ENCODE results near the gene PPP1R3F.

Gene PPP1R3F, protein sequence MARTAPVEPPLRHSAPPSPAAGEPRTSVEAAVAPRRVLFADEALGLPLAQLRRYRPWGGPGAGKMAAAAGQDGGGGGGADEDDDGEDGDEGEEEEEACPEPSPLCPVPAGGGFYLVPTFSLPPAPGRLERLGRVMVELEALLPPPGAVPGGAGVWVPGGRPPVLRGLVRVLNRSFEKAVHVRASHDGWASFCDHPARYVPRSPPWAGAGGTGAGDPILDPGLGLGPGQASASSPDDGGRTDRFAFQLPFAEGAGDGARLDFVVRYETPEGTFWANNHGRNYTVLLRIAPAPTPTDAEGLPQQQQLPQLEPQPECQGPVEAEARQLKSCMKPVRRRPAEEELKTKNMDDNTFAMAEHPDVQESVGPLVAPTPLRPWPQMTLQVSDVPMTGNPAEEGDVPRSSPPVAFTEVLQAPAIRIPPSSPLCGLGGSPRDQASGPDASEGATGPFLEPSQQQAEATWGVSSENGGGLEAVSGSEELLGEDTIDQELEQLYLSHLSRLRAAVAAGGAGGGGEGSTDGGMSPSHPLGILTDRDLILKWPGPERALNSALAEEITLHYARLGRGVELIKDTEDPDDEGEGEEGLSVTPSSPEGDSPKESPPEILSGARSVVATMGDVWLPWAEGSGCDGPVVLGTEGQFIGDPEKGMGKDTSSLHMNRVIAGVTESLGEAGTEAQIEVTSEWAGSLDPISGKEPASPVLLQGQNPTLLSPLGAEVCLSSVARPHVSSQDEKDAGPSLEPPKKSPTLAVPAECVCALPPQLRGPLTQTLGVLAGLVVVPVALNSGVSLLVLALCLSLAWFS

DNA sequence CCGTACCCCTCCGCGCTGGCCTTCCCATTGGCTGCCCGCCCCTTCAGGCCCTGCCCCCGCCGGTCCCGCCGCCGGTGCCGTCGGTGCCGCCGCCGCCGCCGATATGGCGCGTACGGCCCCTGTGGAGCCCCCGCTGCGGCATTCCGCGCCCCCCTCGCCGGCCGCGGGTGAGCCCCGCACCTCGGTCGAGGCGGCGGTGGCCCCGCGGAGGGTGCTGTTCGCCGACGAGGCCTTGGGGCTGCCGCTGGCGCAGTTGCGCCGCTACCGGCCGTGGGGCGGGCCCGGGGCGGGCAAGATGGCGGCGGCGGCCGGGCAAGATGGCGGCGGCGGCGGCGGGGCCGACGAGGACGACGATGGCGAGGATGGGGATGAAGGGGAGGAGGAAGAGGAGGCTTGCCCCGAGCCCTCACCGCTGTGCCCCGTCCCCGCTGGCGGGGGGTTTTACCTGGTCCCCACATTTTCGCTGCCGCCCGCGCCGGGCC is at the start of gene PPP1R3F:
Gene PPP1R3F, plus strand, starts transcription at position 27 of the 482 bp plus-strand sequence. Its CDS starts 77 bp downstream, at position 104.
- Histone ChIP-seq H3K9me3 (ENCODE audit: control insufficient read depth, low read depth, low read length) (peaks cover 5% of the 10 kb centered on the region), H3K27ac (ENCODE audit: low read length) (peak within 1 kb of the TSS; percentile 86), H3K36me3 (ENCODE audit: control insufficient read depth, low read depth, low read length) (no peaks in the 10 kb centered on the region), H3K4me1 (ENCODE audit: control insufficient read depth, low read depth, low read length) (peaks cover 4% of the 10 kb centered on the region), H3K9ac (ENCODE audit: low read length) (peak within 1 kb of the TSS; percentile 78), H3K4me3 (ENCODE audit: low read length) (peak within 1 kb of the TSS; percentile 67), H3K27me3 (ENCODE audit: control insufficient read depth, insufficient read depth, low read length) (no peaks in the 10 kb centered on the region)

DNA sequence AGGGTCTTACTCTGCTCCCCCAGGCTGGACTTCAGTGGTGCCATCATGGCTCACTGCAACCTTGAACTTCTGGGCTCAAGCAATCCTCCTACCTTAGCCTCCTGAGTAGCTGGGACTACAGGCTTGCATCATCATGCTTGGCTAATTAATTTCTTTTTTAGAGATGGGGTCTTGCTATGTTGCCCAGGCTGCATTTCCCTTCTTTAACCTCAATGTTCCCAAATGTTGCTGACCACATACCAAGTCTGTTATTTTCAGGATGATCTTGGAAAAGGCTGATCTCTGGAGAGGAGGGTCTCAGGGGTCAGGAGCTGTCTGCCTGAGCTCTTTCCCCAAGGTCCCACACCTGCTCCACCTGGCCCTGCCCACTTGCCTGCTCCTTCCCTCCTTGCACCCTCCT is 49.5 kb upstream of the PPP1R3F start:
- no peak overlapping the region for H3K27ac ChIP-seq (ENCODE audit: low read length)

DNA sequence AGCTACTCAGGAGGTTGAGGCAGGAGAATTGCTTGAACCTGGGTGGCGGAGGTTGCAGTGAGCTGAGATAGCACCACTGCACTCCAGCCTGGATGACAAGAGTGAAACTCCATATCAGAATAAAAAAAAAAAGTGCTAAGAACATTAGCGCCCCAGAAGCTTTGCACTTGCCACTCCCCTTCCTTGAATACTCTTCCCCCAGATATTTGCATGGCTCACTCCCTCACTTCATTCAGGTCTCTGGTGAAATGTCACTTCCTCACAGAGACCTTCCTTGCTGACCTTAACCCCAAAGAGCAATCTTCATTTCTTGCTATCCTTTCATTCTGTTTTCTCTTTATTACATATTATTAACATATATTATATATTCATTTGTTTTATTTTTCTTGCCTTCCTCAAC is 47.7 kb upstream of the PPP1R3F start:
- Histone ChIP-seq H3K4me3 (ENCODE audit: low read length) (no peak overlapping the region), H3K27me3 (ENCODE audit: control insufficient read depth, insufficient read depth, low read length) (no peaks in the 10 kb centered on the region), H3K9ac (ENCODE audit: low read length) (no peak overlapping the region), H3K9me3 (ENCODE audit: control insufficient read depth, low read depth, low read length) (peaks cover 5% of the 10 kb centered on the region), H3K36me3 (ENCODE audit: control insufficient read depth, low read depth, low read length) (no peaks in the 10 kb centered on the region), H3K27ac (ENCODE audit: low read length) (no peak overlapping the region), H3K4me1 (ENCODE audit: control insufficient read depth, low read depth, low read length) (no peaks in the 10 kb centered on the region)

More for the DNA sequence above, 49.5 kb upstream of the PPP1R3F start:
- Histone ChIP-seq H3K36me3 (ENCODE audit: control insufficient read depth, low read depth, low read length) (no peaks in the 10 kb centered on the region), H3K9me3 (ENCODE audit: control insufficient read depth, low read depth, low read length) (peaks cover 3% of the 10 kb centered on the region), H3K9ac (ENCODE audit: low read length) (no peak overlapping the region), H3K27me3 (ENCODE audit: control insufficient read depth, insufficient read depth, low read length) (no peaks in the 10 kb centered on the region), H3K4me3 (ENCODE audit: low read length) (no peak overlapping the region), H3K4me1 (ENCODE audit: control insufficient read depth, low read depth, low read length) (no peaks in the 10 kb centered on the region)

DNA sequence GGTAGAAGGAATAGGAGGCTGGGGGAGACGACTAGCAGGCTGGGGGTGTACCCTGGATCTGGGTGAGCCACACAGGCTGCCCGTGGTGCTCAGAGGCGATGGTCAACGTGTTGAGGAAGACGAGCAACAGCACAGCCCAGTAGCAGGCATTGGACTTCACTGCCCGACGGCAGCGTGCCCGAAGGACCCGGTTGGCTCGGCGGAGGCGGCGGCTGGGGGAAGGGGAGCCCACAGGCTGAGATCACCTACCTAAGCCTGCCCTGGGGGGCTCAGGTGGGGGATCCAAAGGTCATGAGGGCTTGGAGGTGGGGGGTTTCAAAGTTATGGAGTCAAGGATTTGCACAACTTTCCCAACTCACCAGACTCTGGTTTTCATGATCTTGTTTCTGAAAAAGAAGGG is 43.7 kb upstream of the PPP1R3F start:
- Histone ChIP-seq H3K9me3 (ENCODE audit: control insufficient read depth, low read depth, low read length) (peaks cover 5% of the 10 kb centered on the region), H3K4me3 (ENCODE audit: low read length) (no peak overlapping the region), H3K36me3 (ENCODE audit: control insufficient read depth, low read depth, low read length) (no peaks in the 10 kb centered on the region), H3K4me1 (ENCODE audit: control insufficient read depth, low read depth, low read length) (no peaks in the 10 kb centered on the region), H3K27ac (ENCODE audit: low read length) (no peak overlapping the region), H3K9ac (ENCODE audit: low read length) (no peak overlapping the region), H3K27me3 (ENCODE audit: control insufficient read depth, insufficient read depth, low read length) (no peaks in the 10 kb centered on the region)

DNA sequence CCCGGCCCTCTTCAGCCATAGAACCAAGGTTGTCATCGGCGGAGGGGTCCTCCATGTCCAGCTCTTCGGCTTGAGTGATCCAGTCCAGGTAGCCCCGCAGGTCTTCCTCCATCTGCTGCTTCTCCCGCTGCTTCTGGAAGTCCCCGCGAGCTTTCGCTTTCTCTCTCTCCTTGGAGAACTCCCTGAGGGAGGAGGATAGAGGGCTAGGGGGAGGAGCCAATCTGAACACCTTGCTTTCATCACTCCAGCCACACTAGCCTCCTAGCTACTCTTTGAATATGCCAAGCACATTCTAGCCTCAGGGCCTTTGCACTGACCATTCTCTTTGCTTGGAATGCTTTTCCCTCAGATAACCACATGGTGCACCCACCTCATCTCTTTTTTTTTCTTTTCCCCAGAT is 42.6 kb upstream of the PPP1R3F start:
- no peak overlapping the region for H3K9ac ChIP-seq (ENCODE audit: low read length)
- peaks cover 3% of the 10 kb centered on the region for H3K4me1 ChIP-seq (ENCODE audit: control insufficient read depth, low read depth, low read length)
- H3K36me3 ChIP-seq (ENCODE audit: control insufficient read depth, low read depth, low read length) = no peaks in the 10 kb centered on the region
- no peak overlapping the region for H3K27ac ChIP-seq (ENCODE audit: low read length)
- H3K27me3 ChIP-seq (ENCODE audit: control insufficient read depth, insufficient read depth, low read length) = no peaks in the 10 kb centered on the region
- H3K4me3 ChIP-seq (ENCODE audit: low read length) = no peak overlapping the region
- H3K9me3 ChIP-seq (ENCODE audit: control insufficient read depth, low read depth, low read length) = peaks cover 8% of the 10 kb centered on the region

DNA sequence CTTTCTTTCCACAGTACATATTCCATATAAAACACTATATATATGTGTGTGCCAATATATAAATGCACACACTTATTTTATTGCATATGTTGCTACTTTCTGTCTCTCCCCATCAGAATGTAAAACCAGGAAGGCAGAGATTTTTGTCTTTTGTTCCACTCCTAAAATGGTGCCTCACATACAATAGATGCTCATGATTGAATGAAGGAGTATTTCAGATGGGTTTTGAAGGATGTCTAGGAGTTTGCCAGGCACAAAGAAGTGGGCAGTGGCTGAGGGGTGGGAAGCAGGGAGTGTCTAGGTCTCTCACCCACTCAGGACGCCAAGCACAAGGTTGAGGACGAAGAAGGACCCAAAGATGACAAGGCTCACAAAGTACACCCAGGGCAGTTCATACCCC is 41.9 kb upstream of the PPP1R3F start:
- H3K36me3 ChIP-seq (ENCODE audit: control insufficient read depth, low read depth, low read length) = no peaks in the 10 kb centered on the region
- H3K9ac ChIP-seq (ENCODE audit: low read length) = no peak overlapping the region
- no peaks in the 10 kb centered on the region for H3K27me3 ChIP-seq (ENCODE audit: control insufficient read depth, insufficient read depth, low read length)
- H3K4me1 ChIP-seq (ENCODE audit: control insufficient read depth, low read depth, low read length) = peaks cover 3% of the 10 kb centered on the region
- peaks cover 12% of the 10 kb centered on the region for H3K9me3 ChIP-seq (ENCODE audit: control insufficient read depth, low read depth, low read length)
- H3K4me3 ChIP-seq (ENCODE audit: low read length) = no peak overlapping the region
- H3K27ac ChIP-seq (ENCODE audit: low read length) = no peak overlapping the region

DNA sequence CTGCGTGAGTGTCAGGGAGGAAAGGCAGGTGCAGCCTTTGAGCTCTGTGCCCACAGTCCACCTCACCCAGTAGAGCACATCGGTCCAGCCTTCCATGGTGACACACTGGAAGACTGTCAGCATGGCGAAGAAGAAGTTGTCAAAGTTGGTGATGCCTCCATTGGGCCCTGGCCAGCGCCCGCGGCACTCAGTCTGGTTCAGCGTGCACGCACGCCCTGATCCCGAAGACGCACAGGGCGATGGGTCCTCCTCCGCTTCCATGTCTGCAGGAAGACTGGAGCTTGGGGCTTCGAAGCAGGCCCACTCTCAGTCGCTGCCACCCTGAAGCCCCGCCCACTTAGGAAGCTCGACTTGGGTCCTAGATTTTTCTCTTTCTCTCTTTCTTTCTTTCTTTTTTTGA is 41.4 kb upstream of the PPP1R3F start:
- Histone ChIP-seq H3K36me3 (ENCODE audit: control insufficient read depth, low read depth, low read length) (no peaks in the 10 kb centered on the region), H3K9ac (ENCODE audit: low read length) (no peak overlapping the region), H3K4me1 (ENCODE audit: control insufficient read depth, low read depth, low read length) (peaks cover 3% of the 10 kb centered on the region), H3K4me3 (ENCODE audit: low read length) (no peak overlapping the region), H3K27ac (ENCODE audit: low read length) (no peak overlapping the region), H3K9me3 (ENCODE audit: control insufficient read depth, low read depth, low read length) (peaks cover 12% of the 10 kb centered on the region), H3K27me3 (ENCODE audit: control insufficient read depth, insufficient read depth, low read length) (no peaks in the 10 kb centered on the region)

DNA sequence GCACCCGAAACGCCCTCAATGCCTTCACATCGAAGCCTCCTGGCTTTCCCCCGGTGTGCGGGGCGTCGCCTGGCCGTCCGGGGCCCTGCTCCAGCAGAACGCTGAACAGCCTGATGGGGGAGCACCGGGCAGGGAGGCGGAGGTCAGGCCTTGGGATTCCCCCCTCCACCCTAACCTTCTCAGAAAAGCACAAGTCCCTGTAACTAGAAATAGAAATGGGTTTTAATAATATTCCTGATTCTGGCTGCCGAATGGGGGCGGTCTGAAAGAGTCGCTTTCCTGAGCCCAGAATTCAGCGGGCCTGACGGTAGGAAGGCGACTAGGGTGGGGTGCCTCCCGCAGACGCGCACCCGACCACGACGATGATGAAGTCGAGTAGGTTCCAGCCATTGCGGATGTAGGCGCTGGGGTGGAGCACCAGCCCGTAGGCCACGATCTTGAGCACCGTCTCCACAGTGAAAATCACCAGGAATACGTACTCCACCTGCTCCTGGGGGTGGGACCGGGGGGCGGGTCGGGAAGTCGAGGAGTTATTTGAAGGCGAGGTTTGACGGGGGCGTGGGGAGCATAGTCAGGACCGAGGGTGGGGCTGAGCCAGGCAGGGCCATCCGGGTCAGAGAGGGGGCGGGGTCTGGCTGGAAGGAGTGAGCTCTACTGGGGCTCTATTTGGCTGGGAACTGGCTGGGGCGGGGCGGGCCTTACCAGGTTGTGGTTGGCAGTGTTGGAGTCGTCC is 38.9 kb upstream of the PPP1R3F start:
- H3K9me3 ChIP-seq (ENCODE audit: control insufficient read depth, low read depth, low read length) = peaks cover 6% of the 10 kb centered on the region
- H3K36me3 ChIP-seq (ENCODE audit: control insufficient read depth, low read depth, low read length) = no peaks in the 10 kb centered on the region
- H3K9ac ChIP-seq (ENCODE audit: low read length) = no peak overlapping the region
- H3K4me1 ChIP-seq (ENCODE audit: control insufficient read depth, low read depth, low read length) = peaks cover 3% of the 10 kb centered on the region
- peak overlapping the region; percentile 61 for H3K4me3 ChIP-seq (ENCODE audit: low read length)
- H3K27me3 ChIP-seq (ENCODE audit: control insufficient read depth, insufficient read depth, low read length) = no peaks in the 10 kb centered on the region
- H3K27ac ChIP-seq (ENCODE audit: low read length) = no peak overlapping the region

DNA sequence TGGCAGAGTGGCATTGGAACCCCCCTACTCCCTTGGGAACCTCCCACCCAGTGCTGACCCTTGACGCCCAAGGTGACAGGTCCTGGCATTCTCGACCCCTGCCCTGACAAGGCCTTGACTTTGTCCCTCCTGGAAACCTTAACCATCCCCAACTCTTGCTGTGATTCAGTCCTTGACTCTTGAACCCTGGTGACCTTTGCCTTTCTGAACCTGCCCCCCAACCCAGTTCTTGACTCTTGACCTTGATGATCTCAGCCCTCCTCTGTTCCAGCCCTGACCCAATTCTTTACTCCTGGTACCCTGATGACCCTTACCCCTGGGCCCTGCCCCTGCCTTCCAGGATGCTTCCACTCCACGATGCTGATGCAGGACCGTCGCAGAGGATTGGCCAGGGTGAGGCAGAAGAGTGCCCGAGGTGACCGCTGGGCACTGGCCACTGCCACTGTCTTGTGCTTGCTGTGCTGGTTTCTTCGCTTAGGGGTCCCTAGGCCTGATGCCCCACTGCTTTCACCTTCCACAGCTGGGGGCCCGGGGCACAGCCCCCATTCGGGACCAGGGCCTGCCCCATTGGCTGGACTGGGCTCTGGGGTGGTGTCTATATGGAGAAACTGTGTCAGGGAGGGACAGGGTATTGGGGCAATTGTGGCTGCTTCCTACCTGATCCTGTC is 38.1 kb upstream of the PPP1R3F start:
- H3K36me3 ChIP-seq (ENCODE audit: control insufficient read depth, low read depth, low read length) = no peaks in the 10 kb centered on the region
- no peaks in the 10 kb centered on the region for H3K27me3 ChIP-seq (ENCODE audit: control insufficient read depth, insufficient read depth, low read length)
- no peak overlapping the region for H3K27ac ChIP-seq (ENCODE audit: low read length)
- H3K4me1 ChIP-seq (ENCODE audit: control insufficient read depth, low read depth, low read length) = peaks cover 3% of the 10 kb centered on the region
- no peak overlapping the region for H3K9ac ChIP-seq (ENCODE audit: low read length)
- H3K4me3 ChIP-seq (ENCODE audit: low read length) = peak overlapping the region; percentile 61
- peaks cover 6% of the 10 kb centered on the region for H3K9me3 ChIP-seq (ENCODE audit: control insufficient read depth, low read depth, low read length)

DNA sequence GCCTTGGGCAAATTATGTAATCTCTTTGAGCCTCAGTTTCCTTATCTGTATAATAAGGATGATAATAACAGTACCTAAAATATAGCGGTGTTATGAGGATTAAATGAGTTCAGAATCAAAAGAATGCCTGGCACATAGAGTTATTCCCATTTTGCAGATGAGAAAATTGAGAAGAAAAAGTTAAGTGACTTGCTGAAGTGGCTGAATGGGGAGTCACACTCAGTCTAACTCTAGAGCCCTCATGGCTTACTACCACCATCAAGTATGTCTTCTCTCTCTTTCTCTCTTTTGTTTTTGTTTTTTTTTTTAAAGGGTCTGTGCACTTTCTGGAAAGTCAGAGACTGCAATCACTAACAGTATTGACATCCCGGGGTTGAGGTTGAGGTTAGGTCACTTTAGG is 37.1 kb upstream of the PPP1R3F start:
- H3K27ac ChIP-seq (ENCODE audit: low read length) = no peak overlapping the region

DNA sequence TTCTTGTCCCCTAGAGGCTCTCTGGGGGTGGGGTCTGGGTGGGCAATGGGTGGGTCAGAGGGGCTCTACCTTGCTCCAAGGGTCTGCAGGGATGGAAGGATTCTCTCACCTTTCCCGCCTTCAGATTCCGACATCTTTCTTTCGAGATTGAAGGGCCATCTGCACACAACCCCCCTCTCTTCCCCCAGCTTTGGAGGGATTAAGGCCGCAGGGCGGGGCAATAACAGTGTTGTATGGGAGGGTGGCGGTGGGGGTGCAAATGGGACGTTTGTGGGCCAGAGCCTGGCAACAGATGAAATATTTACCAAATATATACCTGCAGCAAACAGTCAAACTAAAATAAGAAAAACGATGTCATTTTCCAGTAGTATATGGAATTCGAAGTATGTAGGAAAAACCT is 36.4 kb upstream of the PPP1R3F start, which contains the start of gene CACNA1F:
Gene CACNA1F, minus strand, starts transcription at position 165 of the 400 bp plus-strand sequence. Its CDS starts 31 bp downstream, at position 134.
- H3K9me3 ChIP-seq (ENCODE audit: control insufficient read depth, low read depth, low read length) = peaks cover 6% of the 10 kb centered on the region
- no peaks in the 10 kb centered on the region for H3K36me3 ChIP-seq (ENCODE audit: control insufficient read depth, low read depth, low read length)

More for the DNA sequence above, 37.1 kb upstream of the PPP1R3F start:
- Histone ChIP-seq H3K9me3 (ENCODE audit: control insufficient read depth, low read depth, low read length) (peaks cover 6% of the 10 kb centered on the region), H3K27me3 (ENCODE audit: control insufficient read depth, insufficient read depth, low read length) (no peaks in the 10 kb centered on the region), H3K36me3 (ENCODE audit: control insufficient read depth, low read depth, low read length) (no peaks in the 10 kb centered on the region), H3K9ac (ENCODE audit: low read length) (no peak overlapping the region), H3K4me1 (ENCODE audit: control insufficient read depth, low read depth, low read length) (peaks cover 3% of the 10 kb centered on the region), H3K4me3 (ENCODE audit: low read length) (no peak overlapping the region)

More for the DNA sequence above, 36.4 kb upstream of the PPP1R3F start, which contains the start of gene CACNA1F:
- Histone ChIP-seq H3K4me3 (ENCODE audit: low read length) (no peak within 1 kb of the TSS), H3K27me3 (ENCODE audit: control insufficient read depth, insufficient read depth, low read length) (no peaks in the 10 kb centered on the region), H3K9ac (ENCODE audit: low read length) (no peak within 1 kb of the TSS), H3K4me1 (ENCODE audit: control insufficient read depth, low read depth, low read length) (peaks cover 3% of the 10 kb centered on the region), H3K27ac (ENCODE audit: low read length) (no peak within 1 kb of the TSS)

Data from iPS-18a (cell line).